ENCODE data around the gene PSENEN. TPM values are rescaled to one million over a fixed set of nuclear protein-coding genes. Genes with fewer than 3 reads are reported as not detected.

PSENEN gene
- total RNA-seq, 1 experiment from 2014 or later: 65.0 TPM

GRCh38 chr19:35727956-35728706 is 17.3 kb upstream of the PSENEN start:
- Mint-ChIP-seq H3K4me1 (ENCODE audit: insufficient read depth, unreplicated experiment) (no peaks in the 10 kb centered on the region), H3K27me3 (ENCODE audit: insufficient read depth, unreplicated experiment) (no peaks in the 10 kb centered on the region), H3K4me3 (ENCODE audit: unreplicated experiment) (no peak overlapping the region), H3K36me3 (ENCODE audit: insufficient read depth, unreplicated experiment) (peaks cover 78% of the 10 kb centered on the region), H3K9me3 (ENCODE audit: unreplicated experiment) (no peaks in the 10 kb centered on the region), H3K27ac (ENCODE audit: low read depth, unreplicated experiment) (peak overlapping the region; percentile 4)
- no peak for DNase-seq (ENCODE audit: unreplicated experiment)
- no TSS peak for BruUV-seq (replicated peaks)
- ChIA-PET POLR2A (interaction anchor here (1.1 to 1.2 kb wide), 2 partner anchors 12 to 17 kb away, joined by 4 to 5 read pairs; partner anchors contain the start of genes PSENEN and U2AF1L4), CTCF (interaction anchor here (0.5 to 0.7 kb wide), 3 partner anchors 179 to 286 kb away, joined by 3 read pairs; no protein-coding TSS in a partner anchor)
- TF ChIP-seq CTCF (IDR thresholded peaks at IDR 0.05; ENCODE audit: unreplicated experiment): no peak
- intact Hi-C loops (cut with micrococcal nuclease): no loop called here

- POLR2A ChIA-PET: no interaction called here
- TF ChIP-seq CTCF (IDR thresholded peaks at IDR 0.05; ENCODE audit: unreplicated experiment): no peak
- intact Hi-C loops (cut with micrococcal nuclease): no loop called here
- Mint-ChIP-seq H3K4me3 (ENCODE audit: unreplicated experiment) (no peak overlapping the region), H3K27me3 (ENCODE audit: insufficient read depth, unreplicated experiment) (no peaks in the 10 kb centered on the region), H3K9me3 (ENCODE audit: unreplicated experiment) (no peaks in the 10 kb centered on the region), H3K36me3 (ENCODE audit: insufficient read depth, unreplicated experiment) (peaks cover 74% of the 10 kb centered on the region), H3K27ac (ENCODE audit: low read depth, unreplicated experiment) (no peak overlapping the region), H3K4me1 (ENCODE audit: insufficient read depth, unreplicated experiment) (no peaks in the 10 kb centered on the region)
- no TSS peak for BruUV-seq (replicated peaks)
- CTCF ChIA-PET: no interaction called here
- no peak for DNase-seq (ENCODE audit: unreplicated experiment)
Measured at GRCh38 chr19:35729021-35729420, 16.4 kb upstream of the PSENEN start.

- ChIA-PET POLR2A (no interaction called here), CTCF (no interaction called here)
- DNase-seq (ENCODE audit: unreplicated experiment): no peak
- Mint-ChIP-seq H3K27me3 (ENCODE audit: insufficient read depth, unreplicated experiment) (no peaks in the 10 kb centered on the region), H3K27ac (ENCODE audit: low read depth, unreplicated experiment) (no peak overlapping the region), H3K4me1 (ENCODE audit: insufficient read depth, unreplicated experiment) (no peaks in the 10 kb centered on the region), H3K9me3 (ENCODE audit: unreplicated experiment) (no peaks in the 10 kb centered on the region), H3K4me3 (ENCODE audit: unreplicated experiment) (no peak overlapping the region), H3K36me3 (ENCODE audit: insufficient read depth, unreplicated experiment) (peaks cover 73% of the 10 kb centered on the region)
- BruUV-seq (replicated peaks): no TSS peak
- intact Hi-C loops (cut with micrococcal nuclease): no loop called here
- TF ChIP-seq CTCF (IDR thresholded peaks at IDR 0.05; ENCODE audit: unreplicated experiment): no peak
Measured at GRCh38 chr19:35729763-35730162, 15.7 kb upstream of the PSENEN start.

- BruUV-seq (replicated peaks): no TSS peak
- H3K4me1 Mint-ChIP-seq (ENCODE audit: insufficient read depth, unreplicated experiment): no peaks in the 10 kb centered on the region
- DNase-seq (ENCODE audit: unreplicated experiment): no peak
Measured at GRCh38 chr19:35730326-35730725, 15.1 kb upstream of the PSENEN start.

More at GRCh38 chr19:35730326-35730725, 15.1 kb upstream of the PSENEN start:
- Mint-ChIP-seq H3K27ac (ENCODE audit: low read depth, unreplicated experiment) (no peak overlapping the region), H3K36me3 (ENCODE audit: insufficient read depth, unreplicated experiment) (peaks cover 72% of the 10 kb centered on the region), H3K9me3 (ENCODE audit: unreplicated experiment) (no peaks in the 10 kb centered on the region), H3K27me3 (ENCODE audit: insufficient read depth, unreplicated experiment) (no peaks in the 10 kb centered on the region), H3K4me3 (ENCODE audit: unreplicated experiment) (no peak overlapping the region)
- intact Hi-C loops (cut with micrococcal nuclease): no loop called here
- ChIA-PET CTCF (interaction anchor here (0.5 to 0.7 kb wide), 3 partner anchors 76 to 206 kb away, joined by 3 to 7 read pairs (median 3); partner anchors contain the start of gene ATP4A), POLR2A (interaction anchor here (0.7 to 1.0 kb wide), 2 partner anchors 10 to 12 kb away, joined by 3 read pairs; no protein-coding TSS in a partner anchor)
- TF ChIP-seq CTCF (IDR thresholded peaks at IDR 0.05; ENCODE audit: unreplicated experiment): no peak
